ENCODE data around the gene PER3. TPM values are rescaled to one million over a fixed set of nuclear protein-coding genes. Genes with fewer than 3 reads are reported as not detected.
A peak's percentile ranks its signal among the peaks of the same experiment; 100 is the strongest.

Gene PER3
- total and polyA plus RNA-seq, 9 of the 15 experiments (the other 6 are each of a cell fraction or from before 2014, with no cell fraction given), result 11.9 to 22.5 (median 14.6) TPM

GRCh38 chr1:7755448-7755847 lies 28.6 kb upstream of the PER3 start (continued):
- TF ChIP-seq, protein P1, sequence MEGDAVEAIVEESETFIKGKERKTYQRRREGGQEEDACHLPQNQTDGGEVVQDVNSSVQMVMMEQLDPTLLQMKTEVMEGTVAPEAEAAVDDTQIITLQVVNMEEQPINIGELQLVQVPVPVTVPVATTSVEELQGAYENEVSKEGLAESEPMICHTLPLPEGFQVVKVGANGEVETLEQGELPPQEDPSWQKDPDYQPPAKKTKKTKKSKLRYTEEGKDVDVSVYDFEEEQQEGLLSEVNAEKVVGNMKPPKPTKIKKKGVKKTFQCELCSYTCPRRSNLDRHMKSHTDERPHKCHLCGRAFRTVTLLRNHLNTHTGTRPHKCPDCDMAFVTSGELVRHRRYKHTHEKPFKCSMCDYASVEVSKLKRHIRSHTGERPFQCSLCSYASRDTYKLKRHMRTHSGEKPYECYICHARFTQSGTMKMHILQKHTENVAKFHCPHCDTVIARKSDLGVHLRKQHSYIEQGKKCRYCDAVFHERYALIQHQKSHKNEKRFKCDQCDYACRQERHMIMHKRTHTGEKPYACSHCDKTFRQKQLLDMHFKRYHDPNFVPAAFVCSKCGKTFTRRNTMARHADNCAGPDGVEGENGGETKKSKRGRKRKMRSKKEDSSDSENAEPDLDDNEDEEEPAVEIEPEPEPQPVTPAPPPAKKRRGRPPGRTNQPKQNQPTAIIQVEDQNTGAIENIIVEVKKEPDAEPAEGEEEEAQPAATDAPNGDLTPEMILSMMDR (IDR thresholded peaks at IDR 0.05 in 2 of 3, conservative IDR thresholded peaks at IDR 0.05 in 1 of 3; ENCODE audit: insufficient read depth in 2 of 3, low read depth in 1 of 3, low read length in 3 of 3), result peak; percentile 49 to 55 (median 53); a peak in 4 of 6 replicates
- TF ChIP-seq BMI1 (IDR thresholded peaks at IDR 0.05; ENCODE audit: low read length), result 0 out of 2 replicates have a peak, but pooled peaks have one; percentile 15
- no peak for TF ChIP-seq CGGBP1 (CRISPR knock-in tag; IDR thresholded peaks at IDR 0.05)
- no peak for TF ChIP-seq SMARCC2 (IDR thresholded peaks at IDR 0.05; ENCODE audit: low read depth)
- TF ChIP-seq CEBPG (CRISPR knock-in tag; IDR thresholded peaks at IDR 0.05), result no peak
- TF ChIP-seq CEBPG (tag; conservative IDR thresholded peaks at IDR 0.05 in 1 of 2, IDR thresholded peaks at IDR 0.05 in 1 of 2), result no peak
- no peak for TF ChIP-seq PCBP2 (IDR thresholded peaks at IDR 0.05; ENCODE audit: low read depth, low read length, poor library complexity, severe bottlenecking)
- no peak for TF ChIP-seq ELF2 (CRISPR knock-in tag; IDR thresholded peaks at IDR 0.05)
- TF ChIP-seq RAD21 (CRISPR knock-in tag; conservative IDR thresholded peaks at IDR 0.05 in 1 of 2, IDR thresholded peaks at IDR 0.05 in 1 of 2), result peak in 1 of 2 experiments; percentile 28; a peak in 1 of 4 replicates

Measured in K562 (cell line).